NOMO-1 (cell line): ENCODE results near the gene CCDC134.
"Not testable (repeated sequence)": the region's sequence is repeated elsewhere in the genome, so short reads cannot be mapped to it uniquely, and the experiment has no call there.

Source experiments
- DNase-seq, 2 experiments: peaks; one replicate each; lab custom pipeline; 2025; ENCODE audit not compliant: unreplicated experiment in 2 of 2; lab: John Stamatoyannopoulos, UW

Gene CCDC134

DNA sequence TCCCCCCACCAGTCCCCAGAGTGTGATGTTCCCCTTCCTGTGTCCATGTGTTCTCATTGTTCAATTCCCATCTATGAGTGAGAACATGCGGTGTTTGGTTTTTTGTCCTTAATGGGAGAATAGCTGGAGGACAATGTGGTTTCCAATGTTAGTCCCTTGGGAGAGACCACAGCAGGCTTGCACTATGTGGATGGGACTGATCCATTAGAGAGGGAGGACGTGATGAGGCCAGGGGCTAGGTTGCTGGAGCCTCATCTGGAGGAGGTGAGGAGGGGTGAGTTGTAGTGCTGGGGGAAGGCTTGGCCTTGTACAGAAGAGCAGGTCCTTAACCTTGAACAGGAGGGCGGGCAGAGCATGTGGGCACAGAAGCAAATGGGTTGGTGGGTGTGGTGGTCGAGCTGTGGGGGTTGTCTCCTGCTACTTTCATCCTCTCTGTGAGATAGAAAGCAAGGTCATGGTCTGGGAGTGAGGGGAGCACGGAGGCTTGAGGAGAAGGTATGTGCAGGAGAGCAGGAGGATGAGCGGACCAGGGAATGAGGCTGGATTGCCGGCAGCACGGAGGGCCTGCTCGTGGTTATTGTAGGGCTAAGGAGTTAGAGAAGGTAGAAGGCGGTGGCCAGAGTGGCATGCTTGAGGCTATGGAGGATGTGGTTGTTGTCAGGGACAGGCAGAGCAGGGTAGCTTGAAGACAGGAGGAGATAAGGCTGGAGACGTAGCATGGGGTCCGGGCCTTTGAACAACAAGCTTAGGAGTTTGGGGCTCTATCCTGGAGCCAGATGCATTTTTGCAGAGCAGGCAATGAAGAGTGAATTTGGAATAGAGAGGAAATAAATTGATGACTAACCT, 21.2 kb downstream of the CCDC134 start:
- DNase-seq: no peak

DNA sequence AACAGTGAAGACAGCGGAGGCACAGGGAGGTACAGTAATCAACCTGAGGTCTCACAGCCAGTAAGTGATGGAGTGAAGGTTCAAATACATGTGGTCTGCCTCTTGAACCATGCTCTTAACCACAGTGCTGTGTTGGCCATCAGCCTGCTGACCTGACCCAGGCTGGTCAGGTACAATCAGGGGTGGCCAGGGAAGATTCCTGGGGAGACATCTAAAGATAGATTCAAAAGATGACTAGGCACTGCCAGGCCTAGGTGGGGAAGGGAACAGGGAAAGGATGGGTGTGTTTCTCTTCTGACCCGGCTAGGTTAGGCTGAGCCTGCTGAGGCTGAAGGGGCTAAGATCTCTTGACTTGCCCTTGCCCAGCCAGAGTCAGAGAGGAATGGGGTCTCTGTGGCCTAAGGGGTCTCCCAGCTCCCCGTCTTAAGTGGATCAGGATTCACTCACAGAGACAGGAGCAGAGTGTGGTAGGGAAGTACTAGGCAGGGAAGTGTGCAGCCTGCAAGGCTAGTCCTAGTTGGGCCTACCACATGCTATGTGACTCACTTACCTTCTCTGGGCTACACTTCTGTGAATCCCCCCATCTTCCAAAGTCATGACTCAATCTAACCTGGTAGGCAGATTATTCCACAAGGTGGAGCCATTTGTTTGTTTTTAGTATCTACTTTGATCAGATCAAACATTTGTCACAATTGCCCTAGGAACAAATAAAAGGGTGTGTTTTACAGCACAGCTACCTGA, 22.0 kb downstream of the CCDC134 start:
- DNase-seq: peak in 1 of 2 experiments; percentile 62

- no peak for DNase-seq
Measured at GRCh38 chr22:41823797-41824196, 23.3 kb downstream of the CCDC134 start.

DNA sequence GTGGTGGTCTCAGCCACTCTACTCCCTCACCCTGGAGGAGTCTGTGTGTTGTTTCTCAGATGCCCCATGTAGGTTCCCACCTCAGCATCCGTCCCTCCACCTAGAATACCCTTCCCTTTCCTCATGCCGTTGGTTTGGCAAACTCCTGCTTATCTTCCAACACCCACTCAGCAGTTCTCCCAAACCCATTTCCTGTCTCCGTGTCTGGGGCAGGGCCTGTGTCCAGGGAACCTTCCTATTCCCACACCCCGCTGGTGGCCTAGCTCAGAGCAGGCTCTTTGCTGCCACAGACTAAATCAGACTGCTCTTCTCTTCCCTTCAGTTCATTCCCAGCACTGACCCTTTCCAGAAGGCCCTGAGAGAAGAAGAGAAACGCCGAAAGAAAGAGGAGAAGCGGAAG, 24.9 kb downstream of the CCDC134 start:
- DNase-seq: no peak

DNA sequence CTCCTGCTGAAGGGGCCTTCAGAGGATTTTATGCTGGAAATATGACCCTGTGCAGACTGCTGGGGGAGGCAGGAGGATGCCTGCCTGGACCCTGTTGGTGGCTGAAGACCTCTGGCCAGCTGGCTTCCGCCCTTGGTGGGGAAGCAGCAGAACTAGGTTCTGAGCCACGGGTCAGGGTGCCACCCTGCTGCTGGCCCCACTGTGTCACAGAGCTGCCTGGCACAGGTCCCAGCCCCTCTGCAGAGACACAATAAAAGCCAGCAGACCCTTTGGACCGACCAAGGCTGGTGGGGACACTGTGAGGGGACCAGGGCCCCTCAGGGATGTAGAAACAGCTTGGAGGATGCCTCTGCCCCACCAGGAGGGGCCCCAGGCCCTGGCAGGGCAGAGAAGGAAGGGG, 25.5 kb downstream of the CCDC134 start:
- no peak for DNase-seq

DNA sequence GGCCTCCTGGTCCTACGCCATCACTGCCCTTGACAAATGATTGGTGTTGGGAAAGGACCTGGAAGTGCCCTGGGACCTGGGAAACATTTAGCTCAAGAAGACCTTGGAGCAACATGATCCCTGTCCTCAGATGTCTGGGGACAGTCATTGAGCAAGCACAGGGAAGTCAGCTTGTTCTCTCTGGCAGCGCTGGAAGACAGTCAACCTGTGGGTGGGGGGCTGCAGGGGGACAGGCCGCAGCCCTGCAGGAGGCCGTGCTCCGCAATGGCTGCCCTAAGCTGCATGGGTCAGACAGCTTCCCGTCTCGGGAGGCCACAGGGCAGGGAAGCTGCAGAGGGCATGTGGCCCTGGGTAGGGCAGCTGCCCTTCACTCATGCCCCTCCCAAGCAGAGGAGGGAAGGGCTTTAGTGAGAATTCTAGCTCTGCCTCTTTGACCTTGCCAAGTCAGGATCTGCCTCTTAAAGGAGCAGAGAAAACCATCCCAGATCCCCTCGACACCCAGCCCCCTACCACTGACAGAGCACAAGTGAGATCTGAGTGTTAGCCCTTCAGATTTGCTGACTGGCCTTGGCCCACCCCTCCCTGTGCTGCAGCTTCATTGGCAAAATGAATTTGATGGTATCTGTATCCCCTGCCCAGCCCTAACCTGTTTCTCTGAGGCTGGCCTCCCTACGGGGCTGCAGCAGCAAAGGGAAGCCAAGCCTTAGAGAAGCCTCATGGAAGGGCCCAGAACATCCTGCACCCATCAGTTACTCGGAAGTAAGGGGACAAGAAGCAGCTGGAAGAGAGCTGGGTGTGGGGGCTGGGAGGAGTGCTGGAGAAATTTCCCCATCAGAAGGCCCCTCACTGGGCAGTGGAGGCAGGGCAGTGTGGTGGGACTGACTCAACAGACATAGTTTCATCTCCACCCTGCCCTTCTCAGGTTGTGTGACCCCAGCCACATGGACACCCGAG, 26.2 kb downstream of the CCDC134 start:
- DNase-seq: no peak

DNA sequence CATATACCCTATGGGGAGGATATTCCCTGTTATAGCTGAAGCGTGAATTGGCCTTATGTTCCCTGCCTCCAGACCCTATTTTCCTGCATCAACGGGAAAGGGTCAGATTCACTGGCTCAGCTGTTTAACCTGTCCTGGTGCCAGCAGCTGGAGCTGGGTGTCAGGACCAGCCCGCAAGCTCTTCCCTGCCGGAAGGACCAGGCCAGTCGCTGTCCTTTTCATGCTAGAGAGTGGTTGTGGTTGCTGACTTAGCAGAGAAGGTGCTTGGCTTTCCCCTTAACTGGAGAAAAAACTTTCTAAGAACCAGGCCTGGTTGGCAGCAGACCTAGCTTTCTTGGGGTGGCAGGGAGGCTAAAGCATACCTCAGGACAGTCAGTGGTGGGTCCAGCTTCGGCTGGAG, 27.2 kb downstream of the CCDC134 start:
- DNase-seq: no peak

- DNase-seq: no peak
Measured at GRCh38 chr22:41828516-41828915, 28.0 kb downstream of the CCDC134 start.

- DNase-seq: no peak
Measured at GRCh38 chr22:41830174-41830573, 29.7 kb downstream of the CCDC134 start.

DNA sequence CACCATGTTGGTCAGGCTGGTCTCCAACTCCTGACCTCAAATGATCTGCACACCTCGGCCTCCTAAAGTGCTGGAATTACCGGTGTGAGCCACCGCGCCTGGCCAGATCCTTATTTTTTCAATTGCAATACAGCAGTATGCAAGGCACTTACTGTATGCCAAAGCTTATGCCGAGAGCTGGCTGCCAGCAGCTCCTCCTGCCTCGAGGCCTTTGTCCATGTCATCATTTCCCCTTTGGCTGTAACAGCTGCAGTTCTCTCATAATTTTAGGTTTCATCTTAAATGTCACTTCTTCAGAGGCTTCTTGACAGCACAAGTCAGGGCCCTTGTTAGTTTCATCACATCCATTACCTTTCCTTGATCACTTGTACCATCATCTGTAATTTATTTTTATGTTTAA, 30.9 kb downstream of the CCDC134 start:
- peak; percentile 54 to 72 for DNase-seq

DNA sequence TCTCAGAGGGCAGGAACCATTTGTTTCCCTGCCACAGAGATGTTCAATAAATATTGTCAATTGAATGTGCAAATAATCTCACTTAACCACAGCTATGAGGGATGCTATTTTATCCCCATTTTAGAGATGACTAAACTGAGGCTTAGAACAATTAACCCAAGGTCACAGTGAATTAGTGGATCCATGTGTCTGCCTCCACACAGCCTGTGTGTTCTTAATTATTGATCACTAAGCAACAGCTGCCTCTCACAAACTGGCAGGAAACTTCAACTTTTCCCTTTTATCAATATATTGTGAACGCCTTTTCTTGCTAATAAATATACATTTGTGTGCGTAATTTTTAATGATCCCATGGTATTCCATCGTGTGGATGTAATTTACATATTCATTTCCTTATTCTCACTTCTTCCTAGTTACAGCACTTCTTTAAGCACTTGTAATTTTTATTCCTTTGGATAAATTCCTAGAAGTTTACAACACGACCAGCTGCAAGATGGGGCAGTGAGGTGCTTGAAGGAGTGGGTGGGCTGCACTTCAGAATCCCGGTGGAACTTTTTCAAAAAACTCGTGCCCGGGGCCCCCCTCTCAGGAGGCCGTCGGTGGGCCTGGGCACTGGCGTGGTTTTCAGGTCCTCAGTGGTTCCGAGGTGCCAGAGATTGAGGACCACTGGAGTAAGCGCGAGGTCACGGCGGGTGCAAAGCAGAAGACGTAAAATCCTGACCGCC, 31.5 kb downstream of the CCDC134 start:
- DNase-seq: peak in 1 of 2 experiments; percentile 32

GRCh38 chr22:41832553-41833368, 32.3 kb downstream of the CCDC134 start, which contains the start of gene SREBF2:
SREBF2 (plus strand) TSS chr22:41833105; CDS start chr22:41833271, 166 bp downstream.
- DNase-seq: peak; percentile 98

DNA sequence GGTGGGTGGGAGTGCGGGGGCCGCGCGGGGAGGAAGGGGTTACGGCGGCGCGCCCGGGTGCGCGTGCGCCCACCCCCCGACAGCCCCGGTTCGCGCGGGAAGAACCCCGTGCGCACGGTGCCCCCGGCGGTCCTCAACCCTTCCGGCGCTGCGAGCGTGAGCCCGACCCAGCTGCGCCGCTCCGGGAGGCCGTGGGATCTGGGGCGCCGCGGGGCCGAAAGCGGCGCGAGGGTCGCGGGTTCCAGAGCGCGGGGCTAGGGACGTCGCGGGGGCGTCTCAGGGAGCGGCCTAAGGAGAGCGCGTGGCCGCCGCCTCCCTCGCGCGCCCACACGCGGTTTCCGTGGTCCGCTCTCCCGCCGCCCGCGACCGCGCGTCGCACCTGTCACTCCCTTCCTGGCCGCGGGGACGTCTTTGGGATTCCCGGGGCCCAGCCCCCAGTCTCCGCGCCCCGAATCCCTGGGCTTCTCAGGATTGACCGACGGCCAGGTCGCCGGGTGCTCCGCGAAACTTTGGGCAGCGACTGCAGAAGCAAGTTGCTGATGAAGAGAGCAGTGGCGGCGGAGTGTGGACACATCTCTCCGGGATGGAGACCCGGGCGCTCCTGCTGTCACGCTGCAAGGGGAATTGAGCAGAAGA, 33.0 kb downstream of the CCDC134 start:
- DNase-seq: peak in 1 of 2 experiments; percentile 10

DNA sequence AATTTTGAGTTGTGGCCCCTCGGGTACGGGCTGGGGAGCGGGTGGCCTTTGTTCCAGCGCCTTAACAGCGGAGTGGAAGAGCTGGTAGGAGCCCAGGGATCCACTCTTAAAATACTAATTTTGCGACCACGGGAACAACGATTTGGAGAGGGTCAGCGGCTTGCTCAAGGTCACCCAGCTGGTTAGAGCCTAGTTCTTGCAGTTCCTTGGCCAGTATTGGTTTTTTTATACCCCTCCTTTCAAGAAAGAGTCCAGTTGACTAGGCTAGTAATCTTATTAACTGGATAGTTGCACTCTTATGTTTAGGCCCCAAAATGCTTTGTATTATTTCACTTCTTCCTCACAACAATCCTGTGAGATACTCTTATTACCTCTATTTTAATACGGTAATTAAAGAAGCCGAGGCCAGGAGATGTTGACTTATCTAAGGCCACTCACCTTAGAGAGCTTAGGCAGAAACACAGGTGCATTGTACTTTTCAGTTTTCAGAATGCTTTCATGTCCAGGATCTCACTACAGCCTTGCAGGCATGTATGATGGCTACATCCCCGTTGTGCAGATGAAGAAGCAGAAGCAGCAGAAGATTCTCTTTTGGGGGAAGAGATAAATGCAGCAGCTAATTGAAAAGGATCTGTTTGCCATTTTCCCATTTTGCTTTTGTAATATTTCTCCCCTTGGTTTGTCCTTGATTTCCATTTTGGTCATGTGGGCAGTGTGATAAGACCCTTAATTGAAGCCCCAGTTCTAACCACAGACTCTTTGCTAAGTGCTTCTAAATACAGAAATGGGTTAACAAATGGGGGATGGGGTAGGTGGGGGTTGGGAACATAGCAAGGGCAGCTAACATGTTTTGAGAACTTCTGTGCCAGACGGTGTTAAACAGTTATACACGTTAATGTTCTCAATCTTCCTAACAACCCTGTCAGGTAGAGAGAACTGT, 33.8 kb downstream of the CCDC134 start:
- DNase-seq: peak in 1 of 2 experiments; percentile 38

DNA sequence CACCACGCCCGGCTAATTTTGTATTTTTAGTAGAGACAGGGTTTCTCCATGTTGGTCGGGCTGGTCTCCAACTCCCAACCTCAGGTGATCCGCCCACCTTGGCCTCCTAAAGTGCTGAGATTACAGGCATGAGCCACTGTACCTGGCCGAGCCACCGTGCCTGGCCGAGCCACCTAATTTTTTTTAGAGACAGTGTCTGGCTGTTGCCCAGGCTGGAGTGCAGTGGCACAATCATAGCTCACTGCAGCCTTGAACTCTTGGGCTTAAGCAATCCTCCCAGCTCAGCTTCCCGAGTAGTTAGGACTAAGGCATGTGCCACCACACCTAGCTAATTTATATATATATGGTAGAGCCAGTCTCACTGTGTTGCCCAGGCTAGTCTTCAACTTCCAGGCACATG, 35.0 kb downstream of the CCDC134 start:
- DNase-seq: not testable (repeated sequence)

- DNase-seq: no peak
Measured at GRCh38 chr22:41836551-41836950, 36.1 kb downstream of the CCDC134 start.

DNA sequence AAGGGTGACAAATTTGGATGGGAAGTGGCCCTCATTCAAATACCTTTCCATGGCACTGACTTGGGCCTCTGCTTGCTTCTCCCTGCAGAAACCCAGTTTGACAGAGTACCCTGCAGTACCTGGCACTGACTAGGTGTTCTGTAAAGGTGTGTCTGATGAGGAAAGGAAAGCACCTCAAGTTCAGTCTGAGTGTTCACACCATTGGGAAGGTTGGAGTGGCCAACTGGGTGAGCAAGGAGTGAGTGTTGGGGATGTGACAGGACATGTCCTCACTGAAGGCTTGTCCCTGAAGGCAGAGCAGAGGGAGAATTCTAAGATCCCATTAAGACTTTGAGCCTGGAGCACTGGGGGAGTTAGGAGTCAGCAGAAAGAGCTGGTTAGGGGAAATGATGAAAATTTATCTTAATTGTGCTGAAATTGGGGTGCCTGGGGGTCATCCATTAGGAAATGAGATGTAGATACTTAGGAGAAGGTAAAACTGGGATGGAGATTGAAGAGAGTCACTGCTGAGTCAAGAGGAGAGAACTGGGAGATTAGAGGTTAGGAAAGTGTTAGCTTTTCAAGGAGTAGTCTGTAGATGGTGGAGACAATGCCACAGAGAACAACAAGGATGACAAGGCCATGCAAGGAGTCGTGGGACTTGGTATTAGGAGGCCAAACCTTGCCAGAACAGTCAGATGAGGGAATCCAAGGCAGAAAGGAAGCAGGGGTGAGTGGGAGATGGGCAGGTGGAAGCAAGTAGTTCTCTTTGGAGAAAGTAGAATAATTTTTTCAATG, 38.6 kb downstream of the CCDC134 start:
- no peak for DNase-seq
